Endometrial microvascular endothelial cells (primary cell): ENCODE data around the gene GALNTL6. TPM values are rescaled to one million over a fixed set of nuclear protein-coding genes. Genes with fewer than 3 reads are reported as not detected.
"Not testable (repeated sequence)": the region's sequence is repeated elsewhere in the genome, so short reads cannot be mapped to it uniquely, and the experiment has no call there.

Experiments used
- in situ Hi-C: cut with HindIII; loops from 2 replicates; pipeline ENCODE4 v1.10.0; 2017; ENCODE audit warnings: low sequenced_read_pairs, low pct_unique_long_range_greater_than_20kb; ENCODE audit errors: inconsistent ontology term
- total RNA-seq: library from RNA; depleted of rRNA; stranded (reverse); fragments of >200 nt; gene quantifications from one replicate; pipeline ENCODE4 v1.2.3, GENCODE V29; 2015; ENCODE audit errors: inconsistent ontology term

The GALNTL6 gene
- total RNA-seq, 1 donor from 2014 or later: not detected

DNA sequence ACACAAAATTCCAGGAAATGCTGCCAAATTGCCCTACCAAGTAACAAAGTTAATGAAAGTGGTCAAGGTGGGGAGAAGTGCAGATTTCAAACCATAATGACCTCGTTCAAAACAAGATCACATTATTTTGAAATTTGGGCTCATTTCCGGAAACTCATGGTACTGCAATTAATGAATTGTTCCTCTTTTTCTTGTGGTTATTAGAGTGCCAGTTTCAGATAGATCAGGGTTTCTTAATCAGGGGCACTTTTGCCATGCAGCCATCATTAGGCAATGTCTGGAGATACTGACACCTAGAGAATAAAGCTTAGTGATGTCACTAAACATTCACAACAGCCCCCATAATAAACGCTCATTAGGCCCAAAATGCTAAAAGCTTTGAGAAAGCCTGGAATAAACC lies 973.9 kb downstream of the GALNTL6 start:
- in situ Hi-C loops: no loop called here

DNA sequence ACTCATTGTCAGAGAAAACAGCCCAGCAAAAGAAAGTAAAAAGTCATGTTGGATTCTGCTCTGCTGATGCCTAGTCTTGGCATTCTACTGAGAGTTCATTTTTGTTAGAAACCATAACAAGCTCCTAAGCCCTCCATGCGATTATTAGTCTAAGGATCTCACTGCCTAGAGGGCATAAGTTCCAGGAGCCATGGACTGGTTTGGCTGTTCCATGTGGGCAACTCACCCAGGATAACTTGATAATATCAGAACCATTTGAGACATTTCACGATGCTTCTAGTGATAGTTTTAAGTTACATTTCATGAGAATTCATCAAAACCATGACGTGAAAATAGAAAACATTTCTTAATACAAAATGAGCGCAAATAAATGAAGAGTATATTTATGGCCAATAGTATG lies 978.6 kb downstream of the GALNTL6 start:
- in situ Hi-C loops: no loop called here

DNA sequence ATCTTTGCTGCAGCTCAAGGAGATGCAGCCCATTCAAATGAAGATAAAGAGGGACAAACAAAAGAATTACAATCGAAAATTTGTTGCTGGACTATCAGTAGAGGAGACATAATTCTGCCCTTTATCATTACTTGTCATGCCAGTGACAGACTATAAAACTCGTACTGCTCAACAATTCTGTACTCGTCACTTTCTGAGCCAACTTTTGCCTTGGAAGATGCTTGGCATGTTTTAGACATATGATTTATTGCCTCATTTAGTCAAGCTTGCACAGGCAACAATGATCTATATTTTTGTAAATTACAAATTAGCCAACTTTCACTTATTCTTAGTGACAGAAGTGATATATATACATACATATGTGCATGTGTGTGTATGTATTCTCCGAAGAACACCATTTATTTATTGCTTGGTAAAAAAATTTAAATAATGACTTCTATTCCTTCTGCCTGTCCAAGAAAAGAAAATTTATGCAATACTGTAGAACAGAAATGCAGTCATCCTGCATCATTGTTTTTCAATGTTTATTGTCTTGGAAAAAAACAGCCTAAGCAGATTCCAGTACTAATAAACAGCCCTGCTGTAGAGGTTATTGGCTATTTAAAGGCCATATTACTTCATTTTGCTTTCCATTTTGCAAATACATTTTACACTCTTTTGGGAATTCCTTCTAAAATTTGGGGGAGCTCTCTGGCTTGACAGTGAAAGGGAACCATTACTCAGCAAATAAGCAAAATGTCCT lies 980.5 kb downstream of the GALNTL6 start:
- in situ Hi-C loops: no loop called here

DNA sequence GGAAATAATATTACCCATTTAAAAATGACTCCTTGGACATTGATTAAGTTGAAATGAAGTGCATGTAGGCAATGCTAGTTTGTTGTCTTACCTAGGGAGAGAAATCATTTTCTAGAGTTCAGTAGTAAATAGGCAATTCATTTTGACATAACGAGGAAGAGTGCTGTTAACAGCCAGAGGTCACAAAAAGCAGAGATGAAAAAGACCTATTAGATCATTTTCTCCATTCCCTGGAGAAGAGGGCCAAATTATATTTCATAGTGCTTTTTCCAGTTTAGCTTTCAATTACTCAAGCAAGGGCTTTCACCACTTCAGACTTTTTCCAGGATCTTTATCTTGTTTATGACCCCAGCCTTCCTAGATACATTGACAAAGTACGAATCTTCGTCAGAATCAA lies 981.1 kb downstream of the GALNTL6 start:
- in situ Hi-C loops: no loop called here

DNA sequence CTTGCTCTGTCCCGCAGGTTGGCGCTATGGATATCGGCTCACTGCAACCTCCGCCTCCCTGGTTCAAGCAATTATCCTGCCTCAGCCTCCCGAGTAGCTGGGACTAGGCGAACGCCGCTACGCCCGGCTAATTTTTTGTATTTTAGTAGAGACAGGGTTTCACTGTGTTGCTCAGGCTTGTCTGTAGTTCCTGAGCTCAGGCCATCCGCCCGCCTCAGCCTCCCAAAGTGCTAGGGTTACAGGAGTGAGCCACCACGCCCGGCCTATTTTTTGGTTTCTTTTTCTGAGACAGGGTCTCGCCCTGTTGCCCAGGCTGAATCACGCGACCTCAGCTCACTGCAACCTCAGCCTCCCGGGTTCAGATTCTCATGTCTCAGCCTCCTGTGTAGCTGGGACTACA lies 984.1 kb downstream of the GALNTL6 start:
- in situ Hi-C loops: not testable (repeated sequence)

DNA sequence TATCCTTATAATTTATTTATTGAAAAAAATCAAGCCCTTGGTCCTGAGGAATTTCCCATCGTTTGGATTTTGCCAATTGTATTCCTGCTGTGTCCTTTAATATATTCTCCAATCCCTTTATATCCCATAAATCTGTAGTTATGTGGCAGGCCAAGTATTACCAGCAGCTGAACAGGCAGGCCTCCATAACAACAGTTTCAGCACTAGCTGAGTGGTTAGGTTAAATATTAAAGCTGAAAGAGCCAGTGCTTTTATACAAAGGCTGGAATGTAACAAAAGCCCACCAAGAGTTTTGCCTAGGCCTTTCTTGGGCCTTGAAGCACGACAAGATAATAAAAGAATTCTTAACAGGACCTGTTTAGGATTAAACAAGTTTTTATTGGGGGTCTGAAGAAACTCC lies 988.8 kb downstream of the GALNTL6 start:
- in situ Hi-C loops: no loop called here

DNA sequence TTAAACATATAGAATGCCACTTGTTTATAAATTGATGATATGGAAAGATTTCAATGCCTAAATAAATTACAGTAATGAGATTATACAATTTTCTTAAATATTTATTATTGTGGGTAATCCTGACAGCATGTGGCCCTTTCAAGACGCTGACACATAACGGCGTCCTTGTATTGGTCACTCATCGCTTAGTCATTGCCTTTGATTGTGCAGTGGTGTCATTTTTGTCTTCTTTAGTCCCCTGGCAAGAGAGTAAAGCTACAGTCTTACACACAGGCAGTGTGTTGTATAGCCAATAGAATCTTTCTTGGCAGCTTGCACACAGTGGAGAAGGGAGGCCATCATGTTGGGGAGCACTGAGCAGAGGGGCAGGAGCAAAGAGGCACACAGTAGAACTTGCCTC lies 993.6 kb downstream of the GALNTL6 start:
- in situ Hi-C loops: no loop called here

DNA sequence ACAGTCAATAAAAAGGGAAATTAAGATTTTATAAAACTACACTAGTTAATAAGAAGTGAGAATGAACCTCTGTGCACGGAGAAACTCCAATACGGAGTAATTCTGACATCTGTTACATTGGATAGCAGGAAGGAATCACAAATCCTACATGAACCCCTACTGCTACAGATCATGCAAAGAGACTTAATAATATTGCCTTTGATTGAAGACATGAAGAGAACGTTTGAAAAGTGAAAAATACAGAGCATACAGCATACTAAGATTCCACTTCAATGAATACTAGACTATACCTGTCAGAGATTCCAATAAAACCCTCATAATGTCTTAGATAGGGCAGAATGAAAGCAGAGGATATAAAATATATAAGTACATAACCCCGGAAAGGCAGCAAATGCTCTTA lies 995.0 kb downstream of the GALNTL6 start:
- in situ Hi-C loops: no loop called here

DNA sequence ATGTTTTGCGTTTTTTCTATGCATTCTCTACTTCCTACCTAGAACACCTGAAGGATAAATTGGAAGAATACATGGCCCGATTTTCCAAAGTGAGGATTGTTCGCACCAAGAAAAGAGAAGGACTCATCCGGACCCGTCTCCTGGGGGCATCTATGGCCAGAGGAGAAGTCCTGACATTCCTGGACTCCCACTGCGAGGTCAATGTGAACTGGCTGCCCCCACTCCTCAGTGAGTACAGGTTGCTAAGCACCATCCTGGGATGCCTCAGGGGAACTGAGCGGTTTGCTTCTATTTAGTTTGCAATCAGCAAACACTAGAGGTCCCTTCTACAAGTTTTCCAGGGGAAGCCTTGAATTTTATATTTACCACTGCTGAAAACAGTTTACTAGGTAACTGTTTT lies 996.1 kb downstream of the GALNTL6 start:
- in situ Hi-C loops: no loop called here

DNA sequence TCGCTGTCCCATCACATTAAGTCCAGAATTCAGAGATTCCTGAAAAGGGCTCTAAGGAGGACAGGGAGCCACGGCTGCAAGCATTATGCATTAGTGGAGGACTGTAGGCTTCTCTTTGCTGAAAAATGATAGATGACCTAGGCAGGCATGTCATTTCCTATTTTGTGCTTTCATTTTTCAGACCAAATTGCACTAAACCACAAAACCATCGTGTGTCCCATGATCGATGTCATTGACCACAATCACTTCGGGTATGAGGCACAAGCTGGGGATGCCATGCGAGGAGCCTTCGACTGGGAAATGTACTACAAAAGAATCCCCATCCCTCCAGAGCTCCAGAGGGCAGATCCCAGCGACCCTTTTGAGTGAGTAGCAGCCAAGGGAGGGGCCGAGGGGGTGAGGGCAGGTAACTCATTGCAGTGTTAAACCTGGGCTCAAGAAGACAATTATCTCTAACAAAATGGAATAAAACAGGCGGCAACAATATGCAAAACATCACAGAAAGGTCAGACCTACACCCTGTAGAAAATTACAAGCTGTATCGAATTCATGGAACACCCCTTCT lies 1000.2 kb downstream of the GALNTL6 start:
- in situ Hi-C loops: no loop called here

DNA sequence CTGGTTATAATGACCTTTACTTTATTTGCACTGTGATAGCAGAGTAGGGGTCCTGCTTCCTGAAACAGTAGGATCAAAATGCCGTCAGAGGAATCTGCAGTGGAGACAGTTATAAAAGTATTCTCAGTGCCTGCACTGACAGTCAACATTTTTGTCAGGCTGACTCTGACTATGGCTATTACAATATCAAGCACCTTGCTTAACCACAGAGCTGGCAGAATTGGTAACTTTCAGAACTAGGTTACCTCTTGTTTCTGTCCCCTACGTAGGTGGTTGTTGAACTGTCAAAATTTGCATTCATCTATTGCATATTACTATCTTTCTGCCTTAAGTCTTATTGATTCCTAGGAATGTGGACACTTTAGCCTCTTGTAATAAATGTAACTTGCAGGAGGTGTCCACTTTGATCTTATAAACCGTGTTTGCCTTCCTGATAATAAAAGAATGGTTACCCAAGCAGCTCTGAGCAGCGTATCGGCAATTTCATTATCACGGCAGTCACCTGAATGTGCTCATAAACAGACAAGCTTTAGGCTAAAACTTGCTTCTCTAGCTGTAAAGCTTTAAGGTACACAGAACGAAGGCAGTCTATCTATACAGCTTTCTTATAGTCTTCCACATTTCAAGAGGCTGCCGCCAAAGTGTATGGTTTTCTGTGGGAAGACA lies 1002.4 kb downstream of the GALNTL6 start:
- in situ Hi-C loops: no loop called here

DNA sequence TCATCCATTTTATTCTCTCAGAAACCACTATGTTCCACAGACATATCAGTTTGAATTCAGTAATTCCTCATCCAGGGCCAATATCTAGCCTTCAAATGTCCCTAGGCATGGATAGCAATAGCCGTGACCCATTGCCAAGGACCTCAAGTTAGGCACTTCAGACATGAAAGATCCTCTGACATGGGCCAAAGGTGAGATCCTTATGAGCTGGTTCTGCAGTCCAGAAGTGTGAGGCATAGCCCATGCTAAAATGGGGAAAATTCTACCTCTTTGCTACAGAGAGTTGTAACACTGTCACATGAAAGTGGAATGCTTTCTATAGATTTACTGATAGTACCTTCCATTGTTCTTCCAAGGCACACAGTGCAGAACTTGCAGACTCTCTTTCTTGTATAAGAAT lies 1005.7 kb downstream of the GALNTL6 start:
- in situ Hi-C loops: no loop called here

DNA sequence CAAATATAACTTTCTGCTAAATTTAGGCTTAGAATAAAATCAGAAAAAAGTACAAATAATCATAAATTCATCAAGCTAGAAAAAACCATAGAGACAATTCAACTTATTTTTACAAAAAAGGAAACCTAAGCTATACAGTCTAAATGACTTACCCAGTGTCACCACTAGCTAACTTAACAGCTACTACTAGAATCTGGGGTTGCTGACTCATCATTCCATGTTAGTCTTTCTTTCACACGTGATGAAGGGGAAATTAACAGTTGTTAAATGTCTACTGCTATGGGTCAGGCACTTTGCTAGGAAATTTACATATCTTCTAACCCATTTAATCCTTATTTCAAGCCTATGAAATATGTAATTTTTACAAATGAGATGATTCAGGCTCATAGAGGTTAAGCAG lies 1006.1 kb downstream of the GALNTL6 start:
- in situ Hi-C loops: no loop called here

DNA sequence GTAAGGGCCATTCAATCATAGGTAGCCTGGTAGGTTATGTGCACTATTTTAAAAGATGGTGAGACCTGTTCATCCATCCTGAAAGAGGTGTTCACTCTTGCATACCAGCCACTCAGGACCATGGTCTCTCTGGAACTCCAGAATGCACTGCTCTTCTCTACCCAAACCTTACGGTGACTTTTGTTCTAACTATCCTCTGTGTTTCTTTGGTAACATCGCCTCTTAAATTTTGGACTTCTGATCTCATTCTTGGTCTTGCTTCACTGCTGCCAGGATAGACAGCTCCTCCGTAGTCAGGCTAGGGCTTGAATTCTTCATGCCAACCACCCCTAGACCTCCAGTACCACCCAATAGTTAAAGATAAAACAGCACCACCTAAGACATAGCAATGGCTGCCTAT lies 1009.1 kb downstream of the GALNTL6 start:
- in situ Hi-C loops: no loop called here

DNA sequence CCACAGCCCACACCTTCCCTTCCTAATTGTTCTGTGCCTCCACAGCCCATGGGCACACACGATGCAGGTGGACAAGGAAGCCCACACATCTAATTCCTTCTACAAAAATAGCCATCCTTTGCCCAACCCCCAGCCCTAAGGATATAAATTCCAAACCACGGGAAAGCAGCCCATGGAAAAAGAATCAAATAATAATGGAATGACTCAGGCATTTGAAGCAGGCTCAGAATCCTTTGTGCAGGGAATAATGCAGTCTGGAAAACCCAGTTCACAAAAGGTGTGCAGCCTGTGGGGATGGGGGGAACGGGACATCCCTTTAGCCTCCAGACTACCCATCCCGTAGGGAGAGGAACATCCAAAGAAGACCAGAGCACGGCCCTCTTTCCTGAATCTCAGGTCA lies 1013.1 kb downstream of the GALNTL6 start:
- in situ Hi-C loops: no loop called here

DNA sequence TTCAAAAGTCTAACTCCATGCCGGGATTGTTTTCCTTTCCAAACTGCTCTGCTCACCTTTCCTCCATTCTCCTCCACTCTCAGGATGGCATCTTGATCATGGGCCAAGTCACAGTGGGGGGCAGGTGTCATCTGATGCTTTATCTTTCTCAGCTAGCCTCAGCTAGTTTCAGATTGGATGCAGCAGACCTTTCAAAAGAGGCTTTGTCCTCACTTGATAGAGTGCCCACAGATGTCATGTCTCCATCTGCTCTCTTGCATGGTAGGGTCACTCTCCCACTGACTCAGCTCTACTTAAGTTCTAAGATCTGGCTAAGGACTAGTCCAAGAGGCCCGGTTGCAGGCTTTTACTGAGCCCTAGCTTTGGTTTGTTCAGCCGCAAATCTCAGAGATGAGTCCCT lies 1013.7 kb downstream of the GALNTL6 start:
- in situ Hi-C loops: no loop called here

DNA sequence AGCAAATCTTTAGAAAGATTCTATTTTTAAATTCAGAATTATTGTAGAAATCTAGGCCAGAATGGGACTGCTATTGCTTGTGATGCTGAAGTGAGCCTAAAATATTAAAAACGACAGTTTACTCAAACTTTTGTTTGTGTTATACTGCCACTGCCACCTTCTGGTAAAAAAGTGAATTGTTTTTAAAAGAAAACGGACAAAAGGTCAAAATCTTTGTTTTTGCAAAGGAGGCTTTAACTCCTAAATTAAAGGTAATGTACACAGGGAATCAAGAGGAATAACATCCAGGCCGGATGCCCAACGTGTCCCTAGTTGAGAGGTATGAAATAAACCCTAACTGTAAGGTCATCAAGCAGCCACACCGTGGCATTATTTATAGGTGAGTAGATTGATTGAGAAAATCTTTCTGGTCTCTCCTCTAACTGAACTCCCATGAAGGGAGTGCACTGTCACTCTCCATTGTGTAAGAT lies 1017.1 kb downstream of the GALNTL6 start:
- in situ Hi-C loops: no loop called here

DNA sequence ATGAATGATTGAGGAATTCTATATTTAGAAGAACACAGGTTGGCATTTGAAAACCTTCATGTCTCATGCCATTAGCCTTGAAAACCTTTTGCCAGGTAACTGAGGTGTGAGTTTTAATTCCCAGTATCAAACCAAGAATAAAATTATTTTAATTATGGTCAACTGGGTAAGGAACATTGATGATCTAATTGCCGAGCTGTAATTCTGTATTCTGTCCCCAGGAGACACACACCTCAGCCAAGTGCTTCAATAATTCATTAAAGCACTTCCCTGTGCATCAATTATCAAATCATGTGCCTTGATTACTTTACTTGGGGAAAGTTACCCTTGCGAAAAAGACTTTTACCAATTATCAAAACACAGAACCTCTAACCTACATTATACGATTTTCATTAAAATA lies 1023.5 kb downstream of the GALNTL6 start:
- in situ Hi-C loops: no loop called here

DNA sequence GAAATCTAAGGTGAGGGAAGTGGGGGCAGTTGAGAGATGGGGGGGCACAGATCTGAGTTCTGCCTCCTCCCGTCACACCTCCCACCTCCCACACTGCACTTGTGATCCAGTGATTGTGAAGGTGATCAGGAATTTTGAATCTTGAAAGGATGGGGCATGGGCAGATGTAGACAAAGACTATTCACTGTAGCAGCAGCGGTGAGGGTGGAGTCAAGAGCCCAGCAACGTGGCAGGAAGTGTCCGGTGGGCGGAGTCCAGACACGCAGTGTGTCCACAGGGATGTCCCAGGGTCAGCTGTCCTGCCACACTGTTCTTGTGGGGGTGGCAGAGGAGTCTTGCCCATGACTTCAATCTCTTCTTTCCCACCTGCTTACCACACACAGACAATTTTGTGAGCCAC lies 1024.9 kb downstream of the GALNTL6 start:
- in situ Hi-C loops: no loop called here

DNA sequence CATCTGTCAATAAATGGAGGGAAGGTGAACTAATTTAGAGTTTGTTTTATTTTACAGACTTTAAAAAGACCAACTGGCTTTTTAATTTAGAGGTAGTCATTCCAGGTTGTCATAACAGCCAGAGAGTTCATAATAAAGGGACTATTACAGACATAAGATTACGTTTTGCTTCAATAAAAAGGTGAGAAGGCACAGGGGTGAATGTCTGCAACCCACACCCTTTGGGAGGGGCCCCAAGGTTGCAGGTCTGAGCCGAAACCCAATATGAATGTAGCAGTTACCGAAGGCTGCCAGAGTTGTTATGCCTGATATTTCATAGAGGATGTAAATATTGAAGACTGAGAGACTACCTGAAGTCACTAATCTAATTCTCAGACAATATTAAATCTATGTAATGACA lies 1025.7 kb downstream of the GALNTL6 start:
- in situ Hi-C loops: no loop called here
